ENCODE data around the gene VENTX.
A peak's percentile ranks its signal among the peaks of the same experiment; 100 is the strongest.

VENTX gene

GRCh38 chr10:133286366-133286765 is 48.7 kb downstream of the VENTX start:
- Mint-ChIP-seq H3K9me3 (no peaks in the 10 kb centered on the region), H3K4me3 (no peak overlapping the region), H3K36me3 (peaks cover 88% of the 10 kb centered on the region), H3K4me1 (peaks cover 8% of the 10 kb centered on the region), H3K27ac (peak overlapping the region; percentile 17)
- no peak for DNase-seq (ENCODE audit: low spot score in 2 of 2)
- ATAC-seq, result no peak

GRCh38 chr10:133287832-133288500 is 50.3 kb downstream of the VENTX start:
- Mint-ChIP-seq H3K27ac (no peak overlapping the region), H3K4me1 (peaks cover 8% of the 10 kb centered on the region), H3K4me3 (no peak overlapping the region), H3K36me3 (peaks cover 88% of the 10 kb centered on the region), H3K9me3 (no peaks in the 10 kb centered on the region)
- no peak for ATAC-seq
- no peak for DNase-seq (ENCODE audit: low spot score in 2 of 2)

GRCh38 chr10:133289761-133290160 is 52.1 kb downstream of the VENTX start:
- DNase-seq (ENCODE audit: low spot score in 2 of 2) (no peak), ATAC-seq (no peak)
- no peak overlapping the region for H3K4me3 Mint-ChIP-seq
- no peaks in the 10 kb centered on the region for H3K9me3 Mint-ChIP-seq
- no peak overlapping the region for H3K27ac Mint-ChIP-seq
- H3K36me3 Mint-ChIP-seq, result peaks cover 86% of the 10 kb centered on the region
- peaks cover 8% of the 10 kb centered on the region for H3K4me1 Mint-ChIP-seq

Measured in stimulated activated effector memory CD8-positive, alpha-beta T cell treated with anti-CD3 and anti-CD28 coated beads, Interleukin-12 subunit alpha, Interleukin-12 subunit beta, amount 100 ng/mL, for 72 hours (primary cell).